NCI-H2107 (cell line): Measurements from ENCODE around the gene TFAP2E.
"Not testable (repeated sequence)": the region's sequence is repeated elsewhere in the genome, so short reads cannot be mapped to it uniquely, and the experiment has no call there.

Experiments
- DNase-seq: peaks from one replicate; lab custom pipeline; 2025; lab: John Stamatoyannopoulos, UW

TFAP2E gene

GRCh38 chr1:35574125-35574654, 1.1 kb downstream of the TFAP2E start:
- no peak for DNase-seq

GRCh38 chr1:35574655-35575415, 1.7 kb downstream of the TFAP2E start:
- DNase-seq = no peak

GRCh38 chr1:35575416-35575958, 2.4 kb downstream of the TFAP2E start:
- DNase-seq = no peak

- no peak for DNase-seq
Observed at GRCh38 chr1:35576061-35576765, 3.1 kb downstream of the TFAP2E start.

- DNase-seq = not testable (repeated sequence)
Observed at GRCh38 chr1:35576766-35577070, 3.6 kb downstream of the TFAP2E start.

GRCh38 chr1:35577071-35577998, 4.2 kb downstream of the TFAP2E start:
- DNase-seq = no peak

- DNase-seq = no peak
Observed at GRCh38 chr1:35580949-35581388, 7.9 kb downstream of the TFAP2E start.

- DNase-seq = not testable (repeated sequence)
Observed at GRCh38 chr1:35581621-35582020, 8.5 kb downstream of the TFAP2E start.

- DNase-seq = no peak
Observed at GRCh38 chr1:35585281-35585680, 12.2 kb downstream of the TFAP2E start.

GRCh38 chr1:35585805-35586204, 12.7 kb downstream of the TFAP2E start:
- DNase-seq = not testable (repeated sequence)

- no peak for DNase-seq
Observed at GRCh38 chr1:35586808-35587207, 13.7 kb downstream of the TFAP2E start.

GRCh38 chr1:35587736-35588135, 14.6 kb downstream of the TFAP2E start:
- no peak for DNase-seq

- no peak for DNase-seq
Observed at GRCh38 chr1:35588197-35588910, 15.2 kb downstream of the TFAP2E start.

- DNase-seq = no peak
Observed at GRCh38 chr1:35589516-35590427, 16.7 kb downstream of the TFAP2E start.

GRCh38 chr1:35590476-35591040, 17.4 kb downstream of the TFAP2E start:
- no peak for DNase-seq

- no peak for DNase-seq
Observed at GRCh38 chr1:35591211-35591610, 18.1 kb downstream of the TFAP2E start.

GRCh38 chr1:35592991-35593769, 20.1 kb downstream of the TFAP2E start:
- DNase-seq = no peak

GRCh38 chr1:35594005-35594760, 21.1 kb downstream of the TFAP2E start:
- DNase-seq = no peak
